Stromal cell of bone marrow (primary cell): ENCODE data around the gene TMEM91.
"Not testable (repeated sequence)": the region's sequence is repeated elsewhere in the genome, so short reads cannot be mapped to it uniquely, and the experiment has no call there.

Source experiments
- DNase-seq: peaks from one replicate; pipeline ENCODE4 v3.0.0-alpha.2; 2012; ENCODE audit warnings: low read depth

Gene TMEM91

DNA sequence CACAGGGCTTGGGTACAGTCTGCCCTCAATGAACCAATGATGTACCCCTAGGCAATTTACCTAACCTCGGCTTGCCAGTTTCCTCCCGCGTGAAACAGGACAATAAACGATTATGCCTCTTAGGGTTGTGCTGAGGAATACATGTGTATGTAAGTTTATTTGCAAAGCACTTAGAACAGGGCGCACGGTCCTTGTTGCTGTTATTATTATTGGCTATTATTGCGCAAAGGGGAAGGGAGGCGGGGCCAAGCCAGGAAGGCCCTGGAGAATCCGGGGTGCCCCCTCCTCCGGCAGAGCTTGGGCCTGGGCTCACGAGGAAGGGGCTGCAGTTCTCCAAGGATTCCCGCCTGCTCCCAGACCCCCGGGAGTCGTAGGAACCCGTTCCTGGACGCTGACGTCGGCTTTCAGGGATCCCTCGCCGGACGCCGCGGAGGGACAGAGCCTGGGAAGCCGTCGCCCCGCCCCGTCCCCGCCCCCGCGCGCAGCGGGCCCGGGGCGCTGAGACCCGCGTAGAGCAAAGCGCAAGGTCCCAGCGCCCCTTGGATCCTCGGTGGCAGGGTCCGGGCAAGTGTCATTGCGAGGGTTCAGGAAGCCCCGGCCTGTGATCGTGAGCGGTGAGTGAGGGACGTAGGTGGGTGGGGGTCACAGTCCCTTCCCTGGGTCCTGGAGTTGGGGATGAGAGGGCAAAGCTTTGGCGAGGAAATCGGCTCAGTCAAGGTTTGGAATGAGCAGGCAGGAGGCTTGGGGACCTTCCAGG, at the start of gene TMEM91:
Gene TMEM91 (plus strand): TSS at position 293 of the 757 bp plus-strand sequence. CDS start 1,777 bp downstream, outside the sequence.
- no peak for DNase-seq

DNA sequence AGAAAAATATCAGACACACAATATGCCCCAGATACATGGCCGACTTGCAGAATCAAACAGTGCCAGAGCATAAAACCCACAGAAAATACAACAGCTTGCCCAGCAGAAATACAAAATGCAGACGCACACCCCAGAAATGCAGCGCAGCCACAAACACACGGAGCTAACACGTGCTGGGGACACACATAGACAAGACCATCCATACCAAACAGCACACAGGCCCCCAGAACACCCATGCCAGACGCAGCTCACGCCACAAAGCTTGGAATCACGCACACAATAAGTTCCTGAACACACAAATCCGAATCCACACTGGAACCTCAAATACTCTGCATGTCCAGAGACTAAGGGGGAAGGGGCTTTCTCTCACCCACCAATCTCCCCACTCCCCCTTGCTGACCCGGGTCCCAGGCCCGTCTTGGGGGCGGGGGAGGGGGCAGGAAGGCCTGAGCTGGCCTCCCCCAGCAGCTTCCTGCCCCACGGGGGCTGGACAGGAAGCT, 49.2 kb upstream of the TMEM91 start:
- DNase-seq: no peak

DNA sequence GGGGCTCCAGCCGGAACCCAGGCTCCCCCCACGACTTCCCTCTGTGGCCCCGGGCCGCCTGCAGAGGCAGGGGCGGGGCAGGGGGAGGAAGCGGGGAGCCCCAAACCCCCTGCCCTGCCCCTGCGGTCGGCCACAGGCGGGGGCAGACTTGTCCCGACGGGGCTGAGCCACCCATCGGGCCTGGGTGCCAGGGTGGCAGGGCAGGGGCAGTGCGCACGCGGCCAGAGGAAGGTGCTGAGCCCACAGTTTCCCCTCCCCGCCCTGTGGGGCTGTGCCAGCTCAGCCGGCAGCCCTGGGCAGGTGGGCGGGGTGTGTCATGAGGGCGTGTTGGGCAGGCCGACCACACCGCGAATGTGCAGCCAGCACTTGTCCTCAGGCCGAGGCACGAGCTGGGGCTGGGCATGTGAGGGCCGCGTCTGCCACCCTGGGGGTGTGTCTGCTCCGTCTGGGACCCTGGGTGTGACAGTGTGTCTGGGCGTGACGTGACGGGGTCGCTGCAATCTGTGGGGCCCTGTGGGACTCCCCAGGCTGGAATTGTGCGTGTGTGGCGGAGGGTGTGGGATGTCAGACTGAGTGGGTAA, 48.7 kb upstream of the TMEM91 start:
- no peak for DNase-seq

DNA sequence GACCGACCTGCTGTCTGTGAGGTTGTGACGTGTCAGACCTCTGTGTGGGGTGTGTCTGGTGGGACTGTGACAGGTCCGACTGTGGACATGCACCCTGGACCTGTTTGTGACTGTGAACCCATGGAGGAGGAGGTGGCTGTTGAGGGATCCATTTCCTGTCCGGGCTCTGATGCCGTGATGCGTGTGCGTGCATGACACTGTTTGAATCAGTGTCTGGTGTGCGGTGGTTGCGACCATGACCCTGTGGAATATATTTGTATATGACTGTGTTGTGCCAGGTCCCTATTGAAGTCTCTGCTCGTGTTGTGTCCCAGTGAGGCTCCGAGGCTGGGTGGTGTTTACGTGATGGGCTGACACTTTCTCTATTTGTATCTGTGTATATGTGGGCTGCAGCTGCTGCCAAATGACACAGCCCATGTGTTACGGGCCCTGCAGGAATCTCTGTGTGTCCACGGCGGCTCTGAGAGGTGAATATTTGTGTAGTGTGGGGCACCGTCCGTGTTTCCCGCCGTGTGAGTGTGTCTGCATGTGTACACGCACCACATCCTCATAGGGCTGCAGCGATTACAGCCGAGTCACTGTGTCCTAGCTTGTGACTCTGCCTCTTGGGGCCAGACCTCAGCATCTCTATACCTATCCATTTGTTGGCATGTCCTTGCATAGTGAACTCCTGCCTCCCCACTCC, 48.0 kb upstream of the TMEM91 start:
- no peak for DNase-seq

DNA sequence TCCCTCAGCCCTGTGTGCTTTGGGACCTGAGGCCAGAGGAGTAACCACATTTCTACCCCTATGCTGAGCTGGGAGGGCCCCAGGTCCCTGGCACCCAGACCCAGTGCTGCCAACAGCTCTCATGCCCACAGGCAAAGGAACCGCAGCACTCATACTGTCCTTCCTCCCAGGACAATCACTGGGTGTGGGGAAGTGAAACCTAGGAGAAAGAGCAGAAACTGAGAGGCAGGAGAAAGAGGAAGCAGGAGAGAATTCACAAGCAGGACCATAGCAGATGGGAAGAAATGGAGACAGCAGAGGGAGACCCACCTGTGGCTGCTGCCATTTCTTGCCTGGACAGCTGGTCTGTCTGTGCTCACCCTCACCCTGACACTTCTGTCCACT, 47.5 kb upstream of the TMEM91 start:
- no peak for DNase-seq

DNA sequence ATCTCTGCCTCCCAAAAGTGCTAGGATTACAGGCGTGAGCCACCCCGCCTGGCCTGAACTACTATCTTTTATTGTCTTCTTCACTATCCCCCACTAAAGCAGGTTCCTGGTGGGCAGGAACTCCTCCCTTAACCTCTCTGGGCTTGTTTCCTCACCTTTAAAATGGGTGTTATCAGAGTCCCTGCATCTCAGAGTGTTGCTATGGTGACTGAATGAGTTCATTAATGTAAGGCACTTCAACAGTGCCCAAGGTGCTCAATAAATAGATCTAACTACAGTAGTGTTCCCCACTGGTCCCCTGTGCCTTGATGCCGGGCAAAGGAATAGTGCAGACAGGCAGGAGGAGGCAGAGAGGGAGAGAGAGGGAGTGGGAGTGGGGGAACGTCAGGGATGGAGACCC, 45.9 kb upstream of the TMEM91 start:
- DNase-seq: no peak

DNA sequence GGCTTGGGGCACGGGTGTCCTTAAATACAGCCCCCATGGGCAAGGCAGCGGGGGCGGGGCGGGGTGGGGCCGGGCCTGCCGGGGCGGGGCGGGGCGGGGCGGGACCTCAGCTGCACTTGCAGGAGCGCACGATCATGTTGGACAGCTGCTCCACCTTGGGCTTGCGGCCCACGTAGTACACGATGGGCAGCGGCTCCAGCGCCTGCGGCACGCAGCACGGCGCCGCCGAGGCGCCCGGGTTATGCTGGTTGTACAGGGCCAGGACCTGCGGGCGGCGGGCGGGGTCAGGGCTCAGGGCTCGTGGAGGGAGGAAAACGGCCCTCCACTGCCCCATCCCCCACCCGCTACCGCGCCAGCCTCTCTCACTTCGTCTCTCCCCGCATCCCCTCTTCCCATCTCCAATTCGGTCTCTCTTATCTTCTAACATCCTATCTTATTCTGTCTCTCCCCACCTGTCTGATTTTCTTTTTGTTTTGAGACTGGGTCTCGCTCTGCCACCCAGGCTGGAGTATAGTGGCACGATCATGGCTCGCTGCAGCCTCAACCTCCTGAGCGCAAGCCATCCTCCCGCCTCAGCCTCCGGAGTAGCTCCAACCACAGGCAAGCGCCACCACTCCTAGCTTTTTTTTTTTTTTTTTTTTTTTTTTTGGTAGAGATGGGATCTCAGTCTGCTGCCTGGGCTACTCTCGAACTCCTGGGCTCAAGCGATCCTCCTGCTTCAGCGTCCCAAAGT, 45.2 kb upstream of the TMEM91 start:
- no peak for DNase-seq

DNA sequence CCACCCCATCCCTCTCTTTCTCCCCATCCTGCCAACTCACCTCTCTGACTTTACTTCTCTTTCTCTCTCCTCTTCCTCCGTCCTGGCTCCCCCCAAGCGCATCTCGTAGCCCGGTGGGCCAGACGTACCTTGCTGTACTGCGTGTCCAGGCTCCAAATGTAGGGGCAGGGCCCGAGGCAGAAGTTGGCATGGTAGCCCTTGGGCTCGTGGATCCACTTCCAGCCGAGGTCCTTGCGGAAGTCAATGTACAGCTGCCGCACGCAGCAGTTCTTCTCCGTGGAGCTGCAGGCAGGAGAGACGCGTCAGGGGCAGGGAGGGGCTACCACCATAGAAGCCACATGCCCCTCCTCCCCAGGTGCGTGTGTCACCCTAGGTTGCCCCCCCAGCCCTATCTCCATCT, 44.3 kb upstream of the TMEM91 start:
- no peak for DNase-seq

DNA sequence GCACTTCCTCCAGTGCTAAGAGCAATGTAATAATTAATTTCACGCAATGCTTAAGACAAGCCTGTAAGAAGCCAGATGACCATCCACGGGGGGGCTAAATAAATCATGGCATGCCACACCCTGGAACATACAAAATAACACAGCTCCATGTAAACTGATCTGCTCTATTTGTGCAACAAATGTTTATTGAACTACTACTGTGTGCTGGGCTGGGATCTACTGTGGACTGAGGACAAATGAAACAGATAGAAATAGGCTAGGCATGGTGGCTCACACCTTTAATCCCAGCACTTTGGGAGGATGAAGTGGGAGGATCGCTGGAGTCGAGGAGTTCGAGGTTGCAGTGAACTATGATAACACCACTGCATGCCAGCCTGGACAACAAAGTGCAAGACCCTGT, 43.9 kb upstream of the TMEM91 start:
- no peak for DNase-seq

DNA sequence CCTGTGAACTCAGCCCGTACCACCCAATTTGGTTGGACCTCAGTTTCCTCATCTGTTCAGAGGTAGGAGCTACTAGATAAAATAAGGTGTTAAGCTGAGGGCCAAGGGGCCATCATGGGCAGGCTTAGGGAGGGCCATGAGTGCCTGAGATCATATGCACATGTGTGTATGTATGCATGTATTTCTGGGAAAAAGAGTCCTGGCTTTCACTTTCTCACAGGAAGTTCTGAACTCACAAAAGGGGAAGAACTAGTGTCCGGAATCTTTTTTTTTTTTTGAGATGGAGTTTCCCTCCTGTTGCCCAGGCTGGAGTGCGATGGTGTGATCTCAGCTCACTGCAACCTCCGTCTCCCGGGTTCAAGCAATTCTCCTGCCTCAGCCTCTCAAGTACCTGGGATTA, 41.5 kb upstream of the TMEM91 start:
- DNase-seq: no peak

DNA sequence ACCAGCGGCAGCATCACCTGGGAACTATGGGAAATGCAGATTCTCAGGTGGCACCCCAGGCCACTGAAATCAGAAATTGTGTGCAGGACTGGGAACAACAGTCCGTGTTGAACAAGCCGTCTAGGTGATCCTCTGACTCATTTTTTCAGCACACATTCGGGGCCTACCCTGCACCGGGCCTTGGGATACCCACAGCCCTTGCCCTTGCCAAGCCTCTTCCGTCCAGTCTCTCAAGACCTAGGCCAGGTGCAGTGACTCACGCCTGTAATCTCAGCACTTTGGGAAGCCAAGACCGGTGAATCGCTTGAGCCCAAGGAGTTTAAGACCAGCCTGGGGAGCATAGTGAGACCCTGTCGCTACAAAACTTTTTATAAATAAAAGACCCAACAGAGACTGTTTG, 40.9 kb upstream of the TMEM91 start:
- DNase-seq: no peak

DNA sequence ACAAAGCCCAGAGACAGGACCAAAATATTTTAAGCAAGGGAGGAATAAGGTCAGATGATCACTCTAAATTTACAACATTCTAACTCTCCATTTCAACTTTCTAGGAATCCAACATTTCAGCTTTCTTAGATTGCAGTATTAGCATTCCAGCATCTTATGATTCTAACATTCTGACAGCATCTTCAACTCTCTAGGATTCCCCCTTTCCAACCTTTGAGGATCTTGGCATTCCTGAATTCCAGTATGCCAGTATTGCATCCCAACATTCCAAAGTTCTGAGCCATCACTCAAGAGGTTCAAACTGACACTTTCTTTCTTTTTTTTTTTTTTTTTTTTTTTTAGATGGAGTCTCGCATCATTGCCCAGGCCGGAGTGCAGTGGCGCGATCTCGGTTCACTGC, 36.4 kb upstream of the TMEM91 start:
- no peak for DNase-seq

DNA sequence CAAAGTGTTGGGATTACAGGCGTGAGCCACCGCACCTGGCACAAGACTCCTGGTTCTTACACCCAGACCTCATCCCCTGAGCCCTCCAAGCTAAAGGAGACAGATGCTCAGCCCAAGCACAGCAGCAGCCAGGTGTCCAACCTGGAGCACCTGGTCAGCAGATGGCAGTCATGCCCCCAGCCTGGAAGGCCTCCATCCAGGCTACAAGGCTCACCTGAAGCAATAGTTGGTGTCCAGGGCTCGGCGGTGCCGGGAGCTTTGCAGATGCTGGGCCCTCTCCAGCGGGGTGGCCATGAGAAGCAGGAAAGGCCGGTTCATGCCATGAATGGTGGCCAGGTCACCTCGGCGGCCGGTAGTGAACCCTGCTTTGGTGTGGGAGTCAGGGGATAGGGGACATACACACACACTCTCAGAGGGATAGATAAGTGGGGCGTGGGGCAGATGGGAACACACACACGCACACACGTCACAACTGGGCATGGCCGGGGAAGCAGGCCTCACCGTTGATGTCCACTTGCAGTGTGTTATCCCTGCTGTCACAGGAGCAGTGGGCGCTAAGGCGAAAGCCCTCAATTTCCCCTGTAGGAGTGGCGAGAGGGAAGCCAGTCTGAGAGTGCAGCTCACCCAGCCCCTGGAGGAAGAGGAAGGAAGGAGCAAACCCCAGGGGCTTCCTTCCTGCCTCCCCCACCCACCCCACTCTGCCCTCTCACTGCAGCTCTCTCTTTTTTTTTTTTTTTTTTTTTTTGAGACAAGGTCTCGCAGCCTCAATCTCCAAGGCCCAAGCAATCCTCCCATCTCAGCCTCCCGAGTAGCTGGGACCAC, 34.5 kb upstream of the TMEM91 start:
- no peak for DNase-seq

DNA sequence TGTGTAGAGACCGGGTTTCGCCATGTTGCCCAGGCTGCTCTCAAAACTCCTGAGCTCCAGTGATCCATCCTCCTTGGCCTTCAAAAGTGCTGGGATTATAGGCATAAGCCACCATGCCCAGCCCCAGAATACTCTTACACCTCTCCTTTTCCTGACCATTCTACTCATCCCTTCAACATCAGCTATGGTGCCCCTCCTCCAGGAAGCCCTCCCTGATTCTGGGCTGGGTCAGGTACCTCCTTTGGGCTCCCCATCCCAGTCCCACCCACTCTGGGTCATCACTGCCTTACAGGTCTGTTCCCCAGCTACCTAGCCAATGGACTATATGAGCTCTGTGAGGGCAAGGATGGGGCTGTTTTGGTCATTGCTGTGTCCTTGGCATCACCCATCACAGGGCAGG, 32.2 kb upstream of the TMEM91 start:
- DNase-seq: no peak

DNA sequence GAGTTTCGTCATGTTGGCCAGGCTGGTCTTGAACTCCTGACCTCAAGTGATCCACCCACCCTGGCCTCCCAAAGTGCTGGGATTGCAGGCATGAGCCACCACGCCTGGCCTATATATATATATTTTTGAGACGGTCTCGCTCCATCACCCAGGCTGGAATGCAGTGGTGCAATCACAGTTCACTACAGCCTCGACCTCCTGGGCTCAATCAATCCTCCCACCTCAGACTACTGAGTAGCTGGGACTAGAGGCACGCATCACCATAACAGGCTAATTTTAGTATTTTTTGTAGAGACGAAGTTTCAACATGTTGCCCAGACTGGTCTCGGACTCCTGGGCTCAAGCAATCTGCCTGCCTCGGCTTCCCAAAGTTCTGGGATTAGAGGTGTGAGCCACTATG, 29.4 kb upstream of the TMEM91 start:
- DNase-seq: not testable (repeated sequence)

DNA sequence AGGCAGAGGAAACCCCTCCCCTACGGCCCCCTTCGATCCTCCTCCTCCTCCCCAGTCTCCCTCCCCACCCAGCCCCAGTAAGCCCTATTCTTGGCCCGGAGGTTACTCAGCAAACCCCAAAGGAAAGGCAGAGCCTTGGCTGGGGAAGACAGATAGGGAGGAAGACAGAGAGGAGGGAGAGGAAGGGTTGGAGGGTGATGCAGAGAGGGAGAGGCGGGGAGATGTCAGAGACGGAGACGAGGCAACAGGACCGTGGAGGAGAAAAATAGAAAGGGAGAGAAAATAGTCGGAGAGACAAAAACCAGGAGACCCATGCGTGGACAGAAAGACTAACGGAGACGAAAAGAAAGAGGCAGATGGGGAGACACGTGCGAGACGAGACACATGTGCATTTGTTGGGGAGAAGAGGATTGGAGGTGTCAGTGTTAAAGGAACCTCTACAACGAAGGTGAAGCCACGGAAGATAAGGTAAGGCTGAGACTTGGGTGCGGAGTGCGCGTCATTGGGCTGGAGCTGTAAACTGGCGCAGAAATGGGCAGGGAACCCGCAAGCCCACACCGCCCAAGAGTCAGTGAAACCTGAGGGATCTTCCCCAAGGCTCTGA, 25.5 kb upstream of the TMEM91 start:
- DNase-seq: no peak

DNA sequence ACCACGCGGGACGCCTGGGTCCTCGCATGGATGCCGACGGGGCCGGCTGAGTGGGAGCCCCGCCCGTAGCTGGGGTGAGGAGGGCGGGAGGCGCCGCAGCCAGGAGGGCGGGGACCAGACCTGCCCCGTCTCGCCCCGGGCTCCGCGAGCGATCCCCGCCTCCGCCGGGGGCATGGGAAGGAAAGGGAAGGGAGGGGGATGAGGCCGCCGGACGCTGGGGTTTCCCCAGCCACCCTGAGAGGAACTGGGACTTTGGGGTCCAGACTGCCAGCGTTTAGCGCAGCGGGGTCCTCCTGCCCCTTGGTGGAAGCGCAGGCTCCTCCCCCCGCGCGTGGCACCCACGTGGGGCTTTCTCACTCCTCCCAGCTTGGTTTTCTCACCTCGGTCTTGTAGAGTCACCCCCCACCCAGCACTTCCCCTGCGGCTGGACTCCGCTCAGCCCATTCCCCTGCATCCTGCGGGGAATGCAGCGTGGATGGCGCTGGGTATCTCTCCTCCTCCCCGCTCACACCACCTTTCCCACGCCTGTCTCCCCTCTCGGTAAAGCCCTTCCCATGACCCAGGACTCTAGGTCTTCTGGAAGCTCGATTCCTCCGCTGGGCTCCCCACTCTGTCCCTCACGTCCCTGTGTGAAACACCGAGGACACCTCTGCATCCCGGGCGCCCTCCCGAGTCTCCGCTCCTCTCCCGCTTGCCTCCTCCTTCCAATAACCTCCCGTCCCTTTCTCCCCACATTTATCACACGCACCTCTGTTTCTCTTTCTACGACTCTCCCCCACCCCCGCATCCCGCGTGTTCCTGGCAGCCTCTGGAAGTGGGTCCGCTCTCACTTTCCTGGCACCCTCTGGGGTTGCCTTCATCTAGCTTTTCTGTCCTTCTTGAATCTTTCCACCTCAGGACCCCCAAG, 24.7 kb upstream of the TMEM91 start:
- DNase-seq: no peak

DNA sequence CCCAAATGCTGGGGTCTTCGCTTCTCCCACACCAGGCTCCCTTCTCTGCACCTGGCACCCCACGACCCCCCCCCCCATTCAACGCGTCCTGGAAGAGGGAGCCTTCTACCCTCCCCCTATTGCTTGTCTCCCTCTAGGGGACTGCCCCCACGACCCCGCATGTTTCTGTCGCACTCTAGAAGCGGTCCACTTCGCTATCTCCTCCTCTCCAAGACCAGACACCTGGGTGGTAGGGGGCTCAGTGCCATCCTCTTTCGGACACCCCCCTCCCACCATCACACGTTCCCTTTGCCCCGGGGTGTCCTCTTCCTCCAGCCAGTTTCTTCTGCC, 24.1 kb upstream of the TMEM91 start:
- DNase-seq: no peak

DNA sequence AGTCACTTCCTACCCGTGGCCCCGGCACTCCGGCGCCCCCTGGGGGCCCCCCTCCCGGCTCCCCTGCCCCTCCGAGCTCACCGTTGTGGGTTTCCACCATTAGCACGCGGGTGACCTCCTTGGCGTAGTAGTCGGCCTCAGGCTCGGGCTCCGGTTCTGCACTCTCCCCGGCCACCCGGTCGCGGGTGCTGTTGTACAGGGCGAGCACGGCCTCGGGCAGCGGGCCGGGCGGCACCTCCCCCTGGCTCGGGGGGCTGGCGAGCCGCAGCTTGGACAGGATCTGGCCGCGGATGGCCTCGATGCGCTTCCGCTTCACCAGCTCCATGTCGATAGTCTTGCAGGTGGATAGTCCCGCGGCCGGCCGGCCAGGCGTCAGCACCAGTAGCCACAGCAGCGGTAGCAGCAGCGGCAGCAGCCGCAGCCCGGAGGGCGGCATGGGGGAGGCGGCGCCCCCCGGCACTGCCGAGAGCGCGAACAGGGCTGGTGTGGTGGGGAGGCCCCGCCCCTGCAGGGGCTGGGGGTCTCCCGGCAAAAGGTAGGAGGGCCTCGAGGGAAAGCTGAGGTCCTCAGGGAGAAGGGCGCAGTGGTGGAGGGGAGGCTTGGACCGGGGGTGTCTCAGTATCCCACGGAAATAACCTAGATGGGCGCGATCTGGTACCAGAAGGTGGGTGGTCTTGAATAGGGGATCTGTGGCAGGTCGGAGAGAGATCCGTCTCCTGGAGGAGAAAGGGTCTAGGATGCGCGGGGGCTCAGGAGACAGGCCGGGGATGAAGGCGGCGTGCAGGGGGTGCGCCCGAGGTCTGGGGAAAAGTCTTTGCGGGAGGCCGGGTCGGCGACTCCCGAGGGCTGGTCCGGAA, 23.5 kb upstream of the TMEM91 start:
- DNase-seq: no peak
